Keratinocyte (primary cell): ENCODE data around the gene TKFC. TPM values are rescaled to one million over a fixed set of nuclear protein-coding genes. Genes with fewer than 3 reads are reported as not detected.

Experiments used
- DNase-seq: peaks from one replicate; pipeline ENCODE4 v3.0.0-alpha.2; 2011; ENCODE audit warnings: low read depth, missing footprints, low spot score
- FAIRE-seq: peaks from 2 replicates; lab custom pipeline; 2011; peaks lifted over from hg19 to GRCh38; lab: Jason Lieb, UNC
- H2AFZ ChIP-seq: 2 replicates; pipeline ENCODE4 v1.6.0; 2012; ENCODE audit warnings: low read length, control low read depth, inconsistent platforms; ENCODE audit not compliant: control insufficient read depth
- H3K27ac ChIP-seq: 2 replicates; pipeline ENCODE4 v1.5.1; 2011; ENCODE audit warnings: low read length; ENCODE audit not compliant: control insufficient read depth, insufficient read depth
- H3K27me3 ChIP-seq: 3 replicates; pipeline ENCODE4 v1.6.0; 2011; ENCODE audit warnings: low read length; ENCODE audit not compliant: control insufficient read depth, insufficient read depth; ENCODE audit errors: extremely low read depth
- H3K36me3 ChIP-seq, 2 experiments: 2 replicates in 1 of 2; 3 replicates in 1 of 2; pipeline ENCODE4 v1.5.1; 2011; ENCODE audit warnings: low read length in 2 of 2, mild to moderate bottlenecking in 1 of 2; ENCODE audit not compliant: control insufficient read depth in 2 of 2, insufficient read depth in 2 of 2; ENCODE audit errors: extremely low read depth in 1 of 2
- H3K4me1 ChIP-seq: 3 replicates; pipeline ENCODE4 v1.5.1; 2011; ENCODE audit warnings: low read length; ENCODE audit not compliant: control insufficient read depth, insufficient read depth; ENCODE audit errors: extremely low read depth
- H3K4me2 ChIP-seq: 3 replicates; pipeline ENCODE4 v1.6.0; 2011; ENCODE audit warnings: low read depth, low read length; ENCODE audit not compliant: control insufficient read depth, insufficient read depth; ENCODE audit errors: extremely low read depth
- H3K4me3 ChIP-seq, 3 experiments: fragments of 200-600 bp in 1 of 3; sonication (generic) in 1 of 3; 2 replicates in 2 of 3; 3 replicates in 1 of 3; pipeline ENCODE4 v1.5.1; 2011 to 2016; ENCODE audit warnings: low read length in 3 of 3, mild to moderate bottlenecking in 3 of 3, control low read depth in 2 of 3, inconsistent platforms in 1 of 3, low read depth in 1 of 3, mixed read lengths in 1 of 3, mixed run types in 1 of 3, moderate library complexity in 1 of 3; ENCODE audit not compliant: control insufficient read depth in 2 of 3, insufficient read depth in 2 of 3; ENCODE audit errors: extremely low read depth in 1 of 3
- H3K79me2 ChIP-seq: 2 replicates; pipeline ENCODE4 v1.6.0; 2012; ENCODE audit warnings: low read length; ENCODE audit not compliant: control insufficient read depth, insufficient read depth
- H3K9ac ChIP-seq: 3 replicates; pipeline ENCODE4 v1.6.0; 2011; ENCODE audit warnings: low read length; ENCODE audit not compliant: control insufficient read depth, insufficient read depth; ENCODE audit errors: extremely low read depth
- H3K9me1 ChIP-seq: 3 replicates; pipeline ENCODE4 v1.6.0; 2011; ENCODE audit warnings: low read length; ENCODE audit not compliant: control insufficient read depth, insufficient read depth; ENCODE audit errors: extremely low read depth
- H3K9me3 ChIP-seq: 2 replicates; pipeline ENCODE4 v1.5.1; 2012; ENCODE audit warnings: low read depth, low read length; ENCODE audit not compliant: control insufficient read depth
- H4K20me1 ChIP-seq: 3 replicates; pipeline ENCODE4 v1.6.0; 2011; ENCODE audit warnings: low read length; ENCODE audit not compliant: control insufficient read depth, insufficient read depth; ENCODE audit errors: extremely low read depth
- EZH2 ChIP-seq: IDR thresholded peaks from one replicate; pipeline ENCODE4 v1.6.1; 2012; ENCODE audit warnings: inconsistent platforms, mild to moderate bottlenecking, low read length, moderate library complexity
- dilution Hi-C: fragments of 300-500 bp; cut with MboI; formaldehyde crosslinking; loops from one replicate; pipeline ENCODE4 v1.7.0; 2020; ENCODE audit warnings: low sequenced_read_pairs; ENCODE audit not compliant: extremely low pct_ligation_motif_present
- polyA plus RNA-seq, 5 experiments: library from polyadenylated mRNA; depleted of rRNA in 3 of 5; stranded (reverse) in 3 of 5; stranded (forward) in 1 of 5; unstranded in 1 of 5; fragments of >200 nt; gene quantifications; 1 replicate in 1 of 5; 2 replicates in 3 of 5; 3 replicates in 1 of 5; pipeline versions ENCODE4 v1.2.1 to v1.2.3, GENCODE V29; 2011 to 2012; ENCODE audit warnings: missing spikeins in 2 of 5, low read depth in 1 of 5, low replicate concordance in 1 of 5
- TF ChIP-seq, protein P1 (sequence below), 3 experiments: IDR thresholded peaks in 1 of 3; conservative IDR thresholded peaks in 1 of 3; optimal IDR thresholded peaks in 1 of 3; 2 replicates in 2 of 3; 3 replicates in 1 of 3; pipeline versions ENCODE3 to v1.5.1; 2011; ENCODE audit warnings: low read length in 3 of 3, mild to moderate bottlenecking in 3 of 3, moderate library complexity in 2 of 3, control low read depth in 1 of 3, inconsistent platforms in 1 of 3; ENCODE audit not compliant: insufficient read depth in 2 of 3; ENCODE audit errors: extremely low read depth in 1 of 3

The TKFC gene
- polyA plus RNA-seq, 1 donor (not counting 4 experiments of a cell fraction or from before 2014, with no cell fraction given): 15.4 TPM

DNA sequence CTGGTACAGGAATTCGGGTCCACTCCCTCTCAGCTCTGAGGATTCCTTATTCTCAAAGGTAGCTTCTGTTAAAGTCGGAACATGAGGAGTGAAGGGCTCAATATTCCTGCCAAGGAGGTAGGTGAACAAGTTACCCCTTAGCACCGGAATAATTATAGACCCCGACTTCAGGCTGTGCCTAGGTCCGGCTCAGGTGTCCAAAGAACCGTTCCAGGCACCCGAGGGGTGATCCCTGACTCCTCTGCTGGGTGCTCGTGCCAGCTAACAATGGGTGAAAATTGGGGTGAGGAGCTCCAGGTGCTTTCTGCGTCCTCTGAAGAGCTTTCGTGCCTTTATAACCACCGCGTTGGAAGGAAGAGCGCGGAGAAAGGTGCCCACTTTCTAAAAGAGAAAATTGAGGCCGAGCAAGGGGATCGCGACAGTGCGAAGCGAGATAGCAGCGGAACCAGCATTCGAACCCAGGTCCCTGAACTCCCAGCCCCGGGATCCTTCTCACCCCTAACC lies 28.3 kb downstream of the TKFC start:
- Histone ChIP-seq H3K4me1 (peaks cover 17% of the 10 kb centered on the region), H2AFZ (peak overlapping the region; percentile 100), H3K4me3 (peak overlapping the region; percentile 56 to 71 (median 70)), H3K79me2 (peaks cover 36% of the 10 kb centered on the region), H3K27ac (peak overlapping the region; percentile 84), H3K9me1 (no peaks in the 10 kb centered on the region), H3K27me3 (no peaks in the 10 kb centered on the region), H3K36me3 (peaks cover 14 to 23% of the 10 kb centered on the region in 2 experiments), H3K9me3 (no peaks in the 10 kb centered on the region), H4K20me1 (no peaks in the 10 kb centered on the region), H3K9ac (peak overlapping the region; percentile 98), H3K4me2 (peak overlapping the region; percentile 88)
- dilution Hi-C loops: no loop called here
- FAIRE-seq: no peak
- TF ChIP-seq, protein P1, sequence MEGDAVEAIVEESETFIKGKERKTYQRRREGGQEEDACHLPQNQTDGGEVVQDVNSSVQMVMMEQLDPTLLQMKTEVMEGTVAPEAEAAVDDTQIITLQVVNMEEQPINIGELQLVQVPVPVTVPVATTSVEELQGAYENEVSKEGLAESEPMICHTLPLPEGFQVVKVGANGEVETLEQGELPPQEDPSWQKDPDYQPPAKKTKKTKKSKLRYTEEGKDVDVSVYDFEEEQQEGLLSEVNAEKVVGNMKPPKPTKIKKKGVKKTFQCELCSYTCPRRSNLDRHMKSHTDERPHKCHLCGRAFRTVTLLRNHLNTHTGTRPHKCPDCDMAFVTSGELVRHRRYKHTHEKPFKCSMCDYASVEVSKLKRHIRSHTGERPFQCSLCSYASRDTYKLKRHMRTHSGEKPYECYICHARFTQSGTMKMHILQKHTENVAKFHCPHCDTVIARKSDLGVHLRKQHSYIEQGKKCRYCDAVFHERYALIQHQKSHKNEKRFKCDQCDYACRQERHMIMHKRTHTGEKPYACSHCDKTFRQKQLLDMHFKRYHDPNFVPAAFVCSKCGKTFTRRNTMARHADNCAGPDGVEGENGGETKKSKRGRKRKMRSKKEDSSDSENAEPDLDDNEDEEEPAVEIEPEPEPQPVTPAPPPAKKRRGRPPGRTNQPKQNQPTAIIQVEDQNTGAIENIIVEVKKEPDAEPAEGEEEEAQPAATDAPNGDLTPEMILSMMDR (optimal IDR thresholded peaks at IDR 0.05 in 1 of 3, IDR thresholded peaks at IDR 0.05 in 1 of 3, conservative IDR thresholded peaks at IDR 0.05 in 1 of 3; ENCODE audit: extremely low read depth in 1 of 3, insufficient read depth in 2 of 3, low read length in 3 of 3): no peak
- no peak for TF ChIP-seq EZH2
- DNase-seq: no peak

GRCh38 chr11:61361741-61362541 lies 28.9 kb downstream of the TKFC start, which contains the start of the genes CYB561A3 and TMEM138:
Gene CYB561A3, minus strand, starts transcription at chr11:61361882. Its CDS starts 5,169 bp downstream, at chr11:61356713.
Gene TMEM138, plus strand, starts transcription at chr11:61362374. Its CDS starts 2,017 bp downstream, at chr11:61364391.
- Histone ChIP-seq H2AFZ (peak within 1 kb of the TSS; percentile 100), H3K27me3 (no peaks in the 10 kb centered on the region), H4K20me1 (no peaks in the 10 kb centered on the region), H3K4me3 (peak within 1 kb of the TSS; percentile 56 to 71 (median 70)), H3K27ac (peak within 1 kb of the TSS; percentile 84), H3K36me3 (peaks cover 15 to 27% of the 10 kb centered on the region in 2 experiments), H3K4me1 (peaks cover 17% of the 10 kb centered on the region), H3K4me2 (peak within 1 kb of the TSS; percentile 88), H3K9me3 (no peaks in the 10 kb centered on the region), H3K9me1 (no peaks in the 10 kb centered on the region), H3K9ac (peak within 1 kb of the TSS; percentile 98), H3K79me2 (peaks cover 36% of the 10 kb centered on the region)
- FAIRE-seq: no peak
- TF ChIP-seq, protein P1 (optimal IDR thresholded peaks at IDR 0.05 in 1 of 3, IDR thresholded peaks at IDR 0.05 in 1 of 3, conservative IDR thresholded peaks at IDR 0.05 in 1 of 3; ENCODE audit: extremely low read depth in 1 of 3, insufficient read depth in 2 of 3, low read length in 3 of 3): no peak
- TF ChIP-seq EZH2: no peak
- dilution Hi-C loops: no loop called here
- peak; percentile 60 for DNase-seq
